A549 (cell line): Measurements from ENCODE around the gene SHBG. TPM values are rescaled to one million over a fixed set of nuclear protein-coding genes. Genes with fewer than 3 reads are reported as not detected.
"Not testable (repeated sequence)": the region's sequence is repeated elsewhere in the genome, so short reads cannot be mapped to it uniquely, and the experiment has no call there.

Experiments
- ATAC-seq, 2 experiments: fragments of 200-7000 bp in 1 of 2; fragments of >200 bp in 1 of 2; cut with Nextera tagmentation in 1 of 2; cut with Tn5 transposase in 1 of 2; 3 replicates each; pipeline versions ENCODE4 v1.8.0 to v1.9.1; 2018 to 2020; ENCODE audit warnings: mild to moderate bottlenecking in 1 of 2, moderate library complexity in 1 of 2
- CTCF ChIA-PET: fragments of 300-600 bp; sonication (Branson Sonifier 250); formaldehyde crosslinking; extraction: SDS; loops from one replicate; lab custom pipeline; 2021; ENCODE audit warnings: antibody characterized with exemption, inconsistent platforms; lab: Yijun Ruan, JAX
- POLR2A ChIA-PET: fragments of 350-600 bp; formaldehyde crosslinking; extraction: SDS; loops from one replicate; lab custom pipeline; 2021; ENCODE audit warnings: antibody characterized with exemption, inconsistent platforms; lab: Yijun Ruan, JAX
- DNase-seq, 2 experiments: peaks; one replicate each; pipeline versions ENCODE4 v3.0.0 to v3.0.0-alpha.2; 2011 to 2016; ENCODE audit warnings: low read depth in 1 of 2, low spot score in 1 of 2
- FAIRE-seq: peaks from 2 replicates; lab custom pipeline; 2011; peaks lifted over from hg19 to GRCh38; lab: Jason Lieb, UNC
- H3K27ac ChIP-seq, 2 experiments: fragments of >200 bp; sonication (Bioruptor Twin); formaldehyde crosslinking; 3 replicates each; pipeline ENCODE4 v1.5.1; 2016 to 2017
- H3K4me1 ChIP-seq: fragments of >200 bp; sonication (Bioruptor Twin); formaldehyde crosslinking; 3 replicates; pipeline ENCODE4 v1.6.1; 2016
- H3K4me2 ChIP-seq: fragments of >200 bp; sonication (Bioruptor Twin); formaldehyde crosslinking; 3 replicates; pipeline ENCODE4 v1.6.1; 2016
- H3K4me3 ChIP-seq: fragments of >200 bp; sonication (Bioruptor Twin); formaldehyde crosslinking; 3 replicates; pipeline ENCODE4 v1.5.1; 2016
- H3K9me3 ChIP-seq: fragments of >200 bp; sonication (Bioruptor Twin); formaldehyde crosslinking; 3 replicates; pipeline ENCODE4 v1.6.1; 2016
- BHLHE40 ChIP-seq: IDR thresholded peaks from 2 replicates; pipeline ENCODE4 v1.6.1; 2012; ENCODE audit warnings: low read depth, low read length, inconsistent platforms
- CEBPB ChIP-seq, 2 experiments: fragments of >200 bp in 1 of 2; sonication (Bioruptor Twin) in 1 of 2; formaldehyde crosslinking in 1 of 2; IDR thresholded peaks; 2 replicates each; pipeline ENCODE4 v1.6.1; 2012 to 2016
- CHD4 ChIP-seq: fragments of 200-600 bp; sonication (generic); IDR thresholded peaks from 2 replicates; pipeline ENCODE4 v1.6.1; 2016; ENCODE audit warnings: antibody characterized with exemption, mild to moderate bottlenecking, borderline replicate concordance
- EHF ChIP-seq: fragments of 250-450 bp; sonication (Bioruptor Pico); IDR thresholded peaks from 2 replicates; pipeline ENCODE4 v1.5.0; 2020; ENCODE audit warnings: mild to moderate bottlenecking
- EHMT2 ChIP-seq: fragments of 200-600 bp; sonication (generic); IDR thresholded peaks from 2 replicates; pipeline ENCODE4 v1.6.1; 2016; ENCODE audit warnings: antibody characterized with exemption, low read depth, mild to moderate bottlenecking, moderate library complexity
- EP300 ChIP-seq, 2 experiments: fragments of >200 bp; sonication (Bioruptor Twin); formaldehyde crosslinking; IDR thresholded peaks; 2 replicates in 1 of 2; 3 replicates in 1 of 2; pipeline ENCODE4 v1.6.1; 2016 to 2017
- FOXS1 ChIP-seq: fragments of 250-450 bp; sonication (Bioruptor Pico); IDR thresholded peaks from 2 replicates; pipeline ENCODE4 v1.5.0; 2020; ENCODE audit warnings: mild to moderate bottlenecking, moderate library complexity
- GATA3 ChIP-seq: IDR thresholded peaks from 2 replicates; pipeline ENCODE4 v1.6.1; 2012; ENCODE audit warnings: borderline replicate concordance
- HEYL ChIP-seq: fragments of 250-450 bp; sonication (Bioruptor Pico); IDR thresholded peaks from 2 replicates; pipeline ENCODE4 v1.8.0; 2021; ENCODE audit warnings: mild to moderate bottlenecking, moderate library complexity
- HOXB5 ChIP-seq: fragments of 250-450 bp; sonication (Bioruptor Pico); IDR thresholded peaks from 2 replicates; pipeline ENCODE4 v1.5.0; 2020; ENCODE audit warnings: mild to moderate bottlenecking, moderate library complexity
- JUN ChIP-seq, 2 experiments: fragments of >200 bp; sonication (Bioruptor Twin); formaldehyde crosslinking; IDR thresholded peaks; 2 replicates in 1 of 2; 3 replicates in 1 of 2; pipeline ENCODE4 v1.6.1; 2016 to 2017
- MAFK ChIP-seq: fragments of 450-650 bp; IDR thresholded peaks from 2 replicates; pipeline ENCODE4 v1.6.1; 2014; ENCODE audit not compliant: partially characterized antibody
- MYC ChIP-seq: IDR thresholded peaks from 2 replicates; pipeline ENCODE4 v1.6.1; 2012; ENCODE audit warnings: mild to moderate bottlenecking, inconsistent platforms, low read length, improper control_type of control experiment, borderline replicate concordance
- POLR2A ChIP-seq: IDR thresholded peaks from 2 replicates; pipeline ENCODE4 v1.6.1; 2012; ENCODE audit warnings: mild to moderate bottlenecking, low read length
- POLR2AphosphoS2 ChIP-seq: conservative IDR thresholded peaks from 2 replicates; pipeline ENCODE4 v1.6.1; 2012; ENCODE audit warnings: low read length, improper control_type of control experiment, inconsistent platforms
- RFX5 ChIP-seq: fragments of 450-650 bp; IDR thresholded peaks from 2 replicates; pipeline ENCODE4 v1.7.1; 2014; ENCODE audit warnings: antibody characterized with exemption, mild to moderate bottlenecking, moderate library complexity
- RNF2 ChIP-seq: fragments of 200-600 bp; sonication (generic); IDR thresholded peaks from 2 replicates; pipeline ENCODE4 v1.6.1; 2016; ENCODE audit warnings: low read depth, mild to moderate bottlenecking, antibody characterized with exemption, moderate library complexity, borderline replicate concordance
- TFCP2L1 ChIP-seq: fragments of 250-450 bp; sonication (Bioruptor Pico); IDR thresholded peaks from 2 replicates; pipeline ENCODE4 v1.5.0; 2021; ENCODE audit warnings: mild to moderate bottlenecking
- TP53 ChIP-seq: fragments of 250-450 bp; sonication (Bioruptor Pico); IDR thresholded peaks from 2 replicates; pipeline ENCODE4 v1.5.0; 2021; ENCODE audit warnings: mild to moderate bottlenecking, moderate library complexity
- ZC3H11A ChIP-seq: fragments of 450-650 bp; IDR thresholded peaks from 2 replicates; pipeline ENCODE4 v1.6.1; 2014; ENCODE audit warnings: antibody characterized with exemption, mild to moderate bottlenecking
- ZFP36 ChIP-seq: fragments of 450-650 bp; IDR thresholded peaks from 2 replicates; pipeline ENCODE4 v1.6.1; 2014; ENCODE audit warnings: borderline replicate concordance; ENCODE audit not compliant: partially characterized antibody
- ZNF302 ChIP-seq: fragments of 250-450 bp; sonication (Bioruptor Pico); IDR thresholded peaks from 2 replicates; pipeline ENCODE4 v1.9.0; 2021; ENCODE audit warnings: inconsistent platforms, mild to moderate bottlenecking, moderate library complexity
- ZSCAN20 ChIP-seq: fragments of 250-450 bp; sonication (Bioruptor Pico); IDR thresholded peaks from 2 replicates; pipeline ENCODE4 v1.8.0; 2022; ENCODE audit warnings: mild to moderate bottlenecking, moderate library complexity
- WGBS: methylation state at CpG from one replicate; pipeline ENCODE4 v1.1.6; 2017; ENCODE audit errors: missing lambda C conversion rate; 5-methylcytosine and 5-hydroxymethylcytosine counted together
- polyA plus RNA-seq, 4 experiments: library from polyadenylated mRNA; depleted of rRNA in 3 of 4; stranded (reverse); fragments of >200 nt; fragmentation: RNase III in 1 of 4; extraction: RNeasy Plus Mini Kit Qiagen cat#74134 plus additional on column Dnase treatment in 1 of 4; gene quantifications; 2 replicates in 3 of 4; 3 replicates in 1 of 4; pipeline ENCODE4 v1.2.3, GENCODE V29; 2011 to 2017
- TF ChIP-seq, protein P1 (sequence below): fragments of >200 bp; sonication (Bioruptor Twin); formaldehyde crosslinking; IDR thresholded peaks from 2 replicates; pipeline ENCODE4 v1.6.1; 2016
- TF ChIP-seq, protein P2 (sequence below): fragments of 450-650 bp; IDR thresholded peaks from 2 replicates; pipeline ENCODE4 v1.6.1; 2014; ENCODE audit warnings: antibody characterized with exemption
- TF ChIP-seq, protein P3 (sequence below): fragments of >200 bp; sonication (Bioruptor Twin); formaldehyde crosslinking; IDR thresholded peaks from 3 replicates; pipeline ENCODE4 v1.6.1; 2016
- TF ChIP-seq, protein P4 (sequence below): fragments of 150-350 bp; IDR thresholded peaks from 2 replicates; pipeline ENCODE4 v1.6.1; 2014; ENCODE audit warnings: low read depth, mild to moderate bottlenecking, low read length

SHBG gene
- polyA plus RNA-seq, 2 of the 4 experiments (the other 2 are of a cell fraction) = 0.31 to 0.63 TPM

DNA sequence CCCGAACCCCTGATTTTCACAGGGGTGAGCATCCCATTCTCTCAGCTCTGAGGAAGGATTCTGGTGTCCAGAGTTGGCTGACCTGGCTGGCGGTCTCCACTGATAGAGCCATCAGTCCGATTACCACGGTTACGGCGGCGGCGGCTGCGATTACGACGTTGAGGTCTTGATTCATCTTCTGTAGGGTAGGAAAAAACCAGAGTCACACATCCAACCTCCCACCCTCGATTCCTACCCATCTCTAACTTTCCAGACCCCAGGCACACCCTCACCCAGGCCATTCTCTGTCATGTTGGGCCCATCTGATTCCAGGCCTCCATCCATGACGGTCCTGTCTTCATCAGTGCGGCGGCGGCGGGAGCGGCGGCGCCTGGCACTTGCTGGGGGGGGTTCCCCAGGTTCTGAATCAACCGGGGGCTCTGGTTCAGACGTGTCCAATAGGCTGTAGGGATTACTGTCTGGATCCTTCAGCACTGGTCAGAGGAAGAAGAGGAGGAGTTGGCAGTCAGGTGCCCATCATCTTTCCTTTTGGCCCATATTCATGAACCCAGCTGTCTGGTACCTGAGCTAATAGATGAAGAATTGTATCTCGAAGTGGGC, 37.4 kb upstream of the SHBG start:
- Histone ChIP-seq H3K9me3 (no peaks in the 10 kb centered on the region), H3K4me2 (no peak overlapping the region), H3K27ac (no peak overlapping the region), H3K4me3 (no peak overlapping the region), H3K4me1 (peaks cover 26% of the 10 kb centered on the region)
- DNase-seq (no peak), FAIRE-seq (no peak), ATAC-seq (no peak)
- POLR2A ChIA-PET = interaction anchor here (0.7 to 0.8 kb wide), 3 partner anchors 9 to 95 kb away, joined by 3 to 5 read pairs (median 3); partner anchors contain the start of genes MPDU1 and TP53
- TF ChIP-seq EHF (CRISPR knock-in tag) (no peak), TFCP2L1 (no peak), BHLHE40 (no peak), MAFK (no peak)
- WGBS = 92% methylated on average over 23 of the region's 23 CpGs
- CTCF ChIA-PET = interaction anchor here (1.0 to 6.8 kb wide), 6 partner anchors 7 to 95 kb away, joined by 3 to 49 read pairs (median 13); partner anchors contain the start of genes MPDU1, TP53 and WRAP53

DNA sequence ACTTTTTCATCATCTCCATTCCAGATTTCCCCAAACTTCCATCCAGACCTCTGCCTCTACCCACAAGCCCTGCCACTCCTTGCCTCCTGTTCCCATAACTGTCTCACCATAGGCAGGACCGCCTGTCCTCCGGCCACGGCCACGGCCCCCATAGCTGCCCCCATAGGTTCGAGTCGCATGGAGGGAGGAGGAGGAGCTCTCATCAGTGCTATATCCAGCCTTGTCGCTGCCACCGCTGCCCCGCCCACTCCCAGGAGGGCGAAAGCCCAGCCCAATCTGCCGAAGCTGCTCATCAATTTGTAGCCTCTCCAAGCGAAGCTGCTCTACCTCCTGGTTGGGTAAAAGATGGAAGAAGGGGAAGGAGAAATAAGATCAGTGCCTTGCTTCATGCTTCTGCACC, 36.6 kb upstream of the SHBG start:
- Histone ChIP-seq H3K9me3 (no peaks in the 10 kb centered on the region), H3K4me1 (peaks cover 24% of the 10 kb centered on the region), H3K27ac (no peak overlapping the region), H3K4me3 (no peak overlapping the region), H3K4me2 (no peak overlapping the region)
- WGBS = 93% methylated on average over 12 of the region's 12 CpGs
- ATAC-seq (no peak), FAIRE-seq (no peak), DNase-seq (no peak)
- CTCF ChIA-PET = interaction anchor here (0.6 to 6.8 kb wide), 9 partner anchors 7 to 205 kb away, joined by 3 to 49 read pairs (median 7); partner anchors contain the start of genes FXR2, MPDU1, SENP3 and TP53
- POLR2A ChIA-PET = interaction anchor here (0.7 to 0.8 kb wide), 3 partner anchors 10 to 94 kb away, joined by 3 to 5 read pairs (median 3); partner anchors contain the start of genes MPDU1 and TP53
- no peak for TF ChIP-seq MYC
- no peak for TF ChIP-seq ZNF302
- no peak for TF ChIP-seq HEYL
- no peak for TF ChIP-seq FOXS1 (CRISPR knock-in tag)
- TF ChIP-seq, protein P1, sequence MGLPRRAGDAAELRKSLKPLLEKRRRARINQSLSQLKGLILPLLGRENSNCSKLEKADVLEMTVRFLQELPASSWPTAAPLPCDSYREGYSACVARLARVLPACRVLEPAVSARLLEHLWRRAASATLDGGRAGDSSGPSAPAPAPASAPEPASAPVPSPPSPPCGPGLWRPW = no peak
- TF ChIP-seq, protein P2, sequence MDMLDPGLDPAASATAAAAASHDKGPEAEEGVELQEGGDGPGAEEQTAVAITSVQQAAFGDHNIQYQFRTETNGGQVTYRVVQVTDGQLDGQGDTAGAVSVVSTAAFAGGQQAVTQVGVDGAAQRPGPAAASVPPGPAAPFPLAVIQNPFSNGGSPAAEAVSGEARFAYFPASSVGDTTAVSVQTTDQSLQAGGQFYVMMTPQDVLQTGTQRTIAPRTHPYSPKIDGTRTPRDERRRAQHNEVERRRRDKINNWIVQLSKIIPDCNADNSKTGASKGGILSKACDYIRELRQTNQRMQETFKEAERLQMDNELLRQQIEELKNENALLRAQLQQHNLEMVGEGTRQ = no peak
- TF ChIP-seq EHMT2 = no peak
- no peak for TF ChIP-seq JUN (IDR thresholded peaks at IDR 0.05)
- TF ChIP-seq POLR2A = no peak
- no peak for TF ChIP-seq EP300 (IDR thresholded peaks at IDR 0.05)

DNA sequence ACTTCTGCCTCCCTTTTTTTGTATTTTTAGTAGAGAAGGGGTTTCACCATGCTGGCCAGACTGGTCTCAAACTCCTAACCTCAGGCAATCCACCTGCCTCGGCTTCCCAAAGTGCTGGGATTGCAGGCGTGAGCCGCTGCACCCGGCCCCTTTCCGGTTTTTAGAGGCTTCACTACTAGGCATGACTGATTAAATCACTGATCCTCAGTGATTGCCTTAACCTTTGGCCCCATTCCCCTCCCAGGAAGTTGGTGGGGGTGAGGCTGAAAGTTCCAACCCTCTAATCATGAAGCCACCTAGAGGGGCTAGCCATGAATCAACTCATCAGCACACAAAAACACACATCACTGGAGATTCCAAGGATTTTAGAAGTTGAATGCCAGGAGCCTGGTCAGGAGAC, 32.4 kb upstream of the SHBG start:
- H3K27ac ChIP-seq, DNase-seq, ATAC-seq, H3K4me2 ChIP-seq, H3K9me3 ChIP-seq, POLR2A ChIA-PET, H3K4me1 ChIP-seq, H3K4me3 ChIP-seq: not testable (repeated sequence)
- CTCF ChIA-PET = interaction anchor here (0.6 to 6.8 kb wide), 3 partner anchors 12 to 507 kb away, joined by 3 to 49 read pairs (median 4); partner anchors contain the start of genes FXR2 and MPDU1
- 98% methylated on average over 5 of the region's 5 CpGs for WGBS
- FAIRE-seq = peak; percentile 96

DNA sequence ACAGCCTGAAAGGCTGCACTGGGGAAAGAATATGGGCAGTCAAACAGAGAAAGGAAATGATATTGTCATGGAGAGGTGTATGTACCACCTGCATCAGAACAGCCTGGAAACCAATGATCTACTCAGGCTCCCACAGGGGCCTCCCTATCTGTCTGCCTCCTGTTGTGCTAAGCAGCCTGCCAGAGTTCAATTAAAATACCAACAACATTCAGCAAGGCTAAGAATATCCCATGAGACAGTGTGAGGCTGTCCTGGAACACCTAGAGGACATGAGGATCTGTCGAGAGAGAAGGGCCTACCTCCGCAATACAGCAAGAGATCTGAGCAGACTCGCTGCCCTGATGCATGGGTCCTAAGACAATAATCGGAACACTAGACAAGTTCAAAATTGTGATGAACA, 23.7 kb upstream of the SHBG start:
- Histone ChIP-seq H3K4me3 (no peak overlapping the region), H3K27ac (no peak overlapping the region), H3K4me2 (no peak overlapping the region), H3K4me1 (peaks cover 6% of the 10 kb centered on the region; the same call in 2 of the 3 replicates), H3K9me3 (no peaks in the 10 kb centered on the region)
- CTCF ChIA-PET = interaction anchor here (0.8 to 4.7 kb wide), 2 partner anchors 18 to 251 kb away, joined by 5 to 40 read pairs; partner anchors contain the start of gene SOX15
- DNase-seq (no peak), ATAC-seq (no peak), FAIRE-seq (peak; percentile 72)
- 93% methylated on average over 4 of the region's 4 CpGs for WGBS
- POLR2A ChIA-PET = interaction anchor here (0.6 kb wide), 1 partner anchor 63 kb away, joined by 3 read pairs; no protein-coding TSS in a partner anchor
- TF ChIP-seq GATA3 = no peak
- no peak for TF ChIP-seq ZC3H11A
- TF ChIP-seq, protein P2 = no peak
- TF ChIP-seq POLR2AphosphoS2 = no peak
- TF ChIP-seq, protein P3, sequence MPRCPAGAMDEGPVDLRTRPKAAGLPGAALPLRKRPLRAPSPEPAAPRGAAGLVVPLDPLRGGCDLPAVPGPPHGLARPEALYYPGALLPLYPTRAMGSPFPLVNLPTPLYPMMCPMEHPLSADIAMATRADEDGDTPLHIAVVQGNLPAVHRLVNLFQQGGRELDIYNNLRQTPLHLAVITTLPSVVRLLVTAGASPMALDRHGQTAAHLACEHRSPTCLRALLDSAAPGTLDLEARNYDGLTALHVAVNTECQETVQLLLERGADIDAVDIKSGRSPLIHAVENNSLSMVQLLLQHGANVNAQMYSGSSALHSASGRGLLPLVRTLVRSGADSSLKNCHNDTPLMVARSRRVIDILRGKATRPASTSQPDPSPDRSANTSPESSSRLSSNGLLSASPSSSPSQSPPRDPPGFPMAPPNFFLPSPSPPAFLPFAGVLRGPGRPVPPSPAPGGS = no peak
- TF ChIP-seq TP53 (CRISPR knock-in tag) = no peak
- no peak for TF ChIP-seq MAFK
- no peak for TF ChIP-seq HOXB5
- TF ChIP-seq, protein P4, sequence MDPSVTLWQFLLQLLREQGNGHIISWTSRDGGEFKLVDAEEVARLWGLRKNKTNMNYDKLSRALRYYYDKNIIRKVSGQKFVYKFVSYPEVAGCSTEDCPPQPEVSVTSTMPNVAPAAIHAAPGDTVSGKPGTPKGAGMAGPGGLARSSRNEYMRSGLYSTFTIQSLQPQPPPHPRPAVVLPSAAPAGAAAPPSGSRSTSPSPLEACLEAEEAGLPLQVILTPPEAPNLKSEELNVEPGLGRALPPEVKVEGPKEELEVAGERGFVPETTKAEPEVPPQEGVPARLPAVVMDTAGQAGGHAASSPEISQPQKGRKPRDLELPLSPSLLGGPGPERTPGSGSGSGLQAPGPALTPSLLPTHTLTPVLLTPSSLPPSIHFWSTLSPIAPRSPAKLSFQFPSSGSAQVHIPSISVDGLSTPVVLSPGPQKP = no peak
- no peak for TF ChIP-seq RFX5
- no peak for TF ChIP-seq CHD4
- no peak for TF ChIP-seq RNF2
- no peak for TF ChIP-seq CEBPB (IDR thresholded peaks at IDR 0.05)
- TF ChIP-seq ZSCAN20 (CRISPR knock-in tag) = no peak
- TF ChIP-seq ZFP36 = no peak
- no peak for TF ChIP-seq ZNF302
